Osteocyte (in vitro differentiated cells): ENCODE results near the gene DGKQ. TPM values are rescaled to one million over a fixed set of nuclear protein-coding genes. Genes with fewer than 3 reads are reported as not detected.

Experiments
- DNase-seq: peaks from one replicate; pipeline ENCODE4 v3.0.0; 2021; ENCODE audit warnings: mixed read lengths; ENCODE audit not compliant: unreplicated experiment; ENCODE audit errors: extremely low spot score
- H3K27ac Mint-ChIP-seq: one replicate; pipeline ENCODE4 v1.8.0; 2021; ENCODE audit warnings: mild to moderate bottlenecking, mixed read lengths; ENCODE audit not compliant: unreplicated experiment
- H3K27me3 Mint-ChIP-seq: one replicate; pipeline ENCODE4 v1.8.0; 2021; ENCODE audit warnings: mixed read lengths; ENCODE audit not compliant: unreplicated experiment
- H3K36me3 Mint-ChIP-seq: one replicate; pipeline ENCODE4 v1.8.0; 2021; ENCODE audit warnings: mixed read lengths; ENCODE audit not compliant: unreplicated experiment
- H3K4me1 Mint-ChIP-seq: one replicate; pipeline ENCODE4 v1.8.0; 2021; ENCODE audit warnings: mixed read lengths; ENCODE audit not compliant: unreplicated experiment
- H3K4me3 Mint-ChIP-seq: one replicate; pipeline ENCODE4 v1.8.0; 2021; ENCODE audit warnings: mild to moderate bottlenecking, moderate library complexity, mixed read lengths; ENCODE audit not compliant: unreplicated experiment
- H3K9me3 Mint-ChIP-seq: one replicate; pipeline ENCODE4 v1.8.0; 2021; ENCODE audit warnings: mixed read lengths; ENCODE audit not compliant: unreplicated experiment
- total RNA-seq: library from RNA; stranded (reverse); gene quantifications from 2 replicates; pipeline ENCODE4 v1.2.1, GENCODE V29; 2021
- TF ChIP-seq, protein P1 (sequence below): fragments of 200-600 bp; sonication (generic); IDR thresholded peaks from 2 replicates; pipeline ENCODE4 v1.5.0; 2021; ENCODE audit warnings: antibody characterized with exemption, mild to moderate bottlenecking, moderate library complexity

The DGKQ gene
- total RNA-seq, 1 donor from 2014 or later = 18.5 TPM

GRCh38 chr4:911871-912490 lies 61.4 kb downstream of the DGKQ start:
- no peak for DNase-seq
- TF ChIP-seq, protein P1, sequence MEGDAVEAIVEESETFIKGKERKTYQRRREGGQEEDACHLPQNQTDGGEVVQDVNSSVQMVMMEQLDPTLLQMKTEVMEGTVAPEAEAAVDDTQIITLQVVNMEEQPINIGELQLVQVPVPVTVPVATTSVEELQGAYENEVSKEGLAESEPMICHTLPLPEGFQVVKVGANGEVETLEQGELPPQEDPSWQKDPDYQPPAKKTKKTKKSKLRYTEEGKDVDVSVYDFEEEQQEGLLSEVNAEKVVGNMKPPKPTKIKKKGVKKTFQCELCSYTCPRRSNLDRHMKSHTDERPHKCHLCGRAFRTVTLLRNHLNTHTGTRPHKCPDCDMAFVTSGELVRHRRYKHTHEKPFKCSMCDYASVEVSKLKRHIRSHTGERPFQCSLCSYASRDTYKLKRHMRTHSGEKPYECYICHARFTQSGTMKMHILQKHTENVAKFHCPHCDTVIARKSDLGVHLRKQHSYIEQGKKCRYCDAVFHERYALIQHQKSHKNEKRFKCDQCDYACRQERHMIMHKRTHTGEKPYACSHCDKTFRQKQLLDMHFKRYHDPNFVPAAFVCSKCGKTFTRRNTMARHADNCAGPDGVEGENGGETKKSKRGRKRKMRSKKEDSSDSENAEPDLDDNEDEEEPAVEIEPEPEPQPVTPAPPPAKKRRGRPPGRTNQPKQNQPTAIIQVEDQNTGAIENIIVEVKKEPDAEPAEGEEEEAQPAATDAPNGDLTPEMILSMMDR = no peak
- H3K9me3 Mint-ChIP-seq = no peaks in the 10 kb centered on the region
- H3K4me1 Mint-ChIP-seq = peaks cover 8% of the 10 kb centered on the region
- peaks cover 16% of the 10 kb centered on the region for H3K36me3 Mint-ChIP-seq
- H3K27ac Mint-ChIP-seq = no peak overlapping the region
- H3K4me3 Mint-ChIP-seq = no peak overlapping the region
- H3K27me3 Mint-ChIP-seq = no peaks in the 10 kb centered on the region

GRCh38 chr4:911221-911751 lies 62.1 kb downstream of the DGKQ start:
- no peaks in the 10 kb centered on the region for H3K27me3 Mint-ChIP-seq
- no peak overlapping the region for H3K27ac Mint-ChIP-seq
- peaks cover 8% of the 10 kb centered on the region for H3K4me1 Mint-ChIP-seq
- no peak for DNase-seq
- peaks cover 16% of the 10 kb centered on the region for H3K36me3 Mint-ChIP-seq
- no peaks in the 10 kb centered on the region for H3K9me3 Mint-ChIP-seq
- TF ChIP-seq, protein P1 = no peak
- no peak overlapping the region for H3K4me3 Mint-ChIP-seq

DNA sequence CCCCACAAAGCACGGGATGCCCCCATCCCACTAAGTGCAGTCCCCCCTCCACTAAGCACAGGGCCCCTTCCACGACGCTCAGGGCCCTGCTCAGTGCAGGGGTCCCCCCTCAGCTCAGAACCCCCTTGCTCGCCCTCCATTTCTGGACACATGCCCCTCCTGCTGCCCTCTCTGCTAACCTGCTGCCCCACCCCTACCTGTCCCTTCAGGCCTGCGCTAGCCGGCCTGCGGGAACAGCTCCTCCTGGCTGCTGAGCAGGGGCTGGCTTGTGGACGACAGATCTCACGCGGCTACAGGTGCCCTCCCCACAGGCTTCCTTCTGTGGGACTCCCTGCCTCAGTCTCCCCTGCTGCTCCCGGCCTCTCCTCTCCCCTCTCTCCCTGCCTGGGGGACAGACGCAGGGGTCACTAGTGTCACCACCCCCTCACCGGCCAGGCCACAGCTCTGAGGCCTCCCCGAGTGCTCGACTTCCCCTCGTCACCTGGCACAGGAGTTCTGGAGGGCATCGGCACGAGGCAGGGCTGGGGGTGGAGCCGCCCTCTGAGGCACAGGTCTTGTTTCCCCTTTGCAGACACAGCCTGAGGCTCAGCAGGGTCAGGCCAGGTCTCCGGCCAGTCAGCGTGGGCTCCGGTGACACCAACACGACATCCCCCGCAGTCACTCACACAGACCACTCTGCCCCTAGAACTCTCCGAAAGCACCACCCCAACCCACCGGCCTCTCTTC lies 62.8 kb downstream of the DGKQ start:
- no peak overlapping the region for H3K27ac Mint-ChIP-seq
- TF ChIP-seq, protein P1 = no peak
- H3K9me3 Mint-ChIP-seq = no peaks in the 10 kb centered on the region
- H3K36me3 Mint-ChIP-seq = peaks cover 18% of the 10 kb centered on the region
- no peak overlapping the region for H3K4me3 Mint-ChIP-seq
- no peaks in the 10 kb centered on the region for H3K27me3 Mint-ChIP-seq
- peaks cover 5% of the 10 kb centered on the region for H3K4me1 Mint-ChIP-seq
- DNase-seq = no peak

DNA sequence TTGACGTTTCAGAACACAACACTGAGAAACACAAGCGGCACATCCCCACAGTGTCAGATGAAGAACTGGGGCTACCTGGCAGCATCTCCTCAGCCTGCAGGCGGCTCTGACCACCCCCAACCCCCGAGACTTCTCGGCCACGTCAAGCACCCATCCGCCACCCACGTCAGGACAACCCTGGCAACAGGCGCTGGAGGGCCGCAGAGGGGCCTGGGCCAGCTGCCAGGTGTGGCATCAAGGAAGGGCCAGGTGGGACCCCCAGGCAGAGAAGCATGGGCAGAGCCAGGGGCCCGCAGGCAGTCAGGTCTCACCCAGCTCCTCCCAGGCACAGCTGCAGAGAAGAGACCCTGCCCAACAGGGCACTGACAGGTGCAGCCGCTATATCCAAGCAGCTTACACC lies 63.5 kb downstream of the DGKQ start:
- DNase-seq = no peak
- no peak overlapping the region for H3K27ac Mint-ChIP-seq
- no peaks in the 10 kb centered on the region for H3K27me3 Mint-ChIP-seq
- TF ChIP-seq, protein P1 = no peak
- no peaks in the 10 kb centered on the region for H3K4me1 Mint-ChIP-seq
- H3K9me3 Mint-ChIP-seq = no peaks in the 10 kb centered on the region
- H3K36me3 Mint-ChIP-seq = peaks cover 18% of the 10 kb centered on the region
- no peak overlapping the region for H3K4me3 Mint-ChIP-seq

DNA sequence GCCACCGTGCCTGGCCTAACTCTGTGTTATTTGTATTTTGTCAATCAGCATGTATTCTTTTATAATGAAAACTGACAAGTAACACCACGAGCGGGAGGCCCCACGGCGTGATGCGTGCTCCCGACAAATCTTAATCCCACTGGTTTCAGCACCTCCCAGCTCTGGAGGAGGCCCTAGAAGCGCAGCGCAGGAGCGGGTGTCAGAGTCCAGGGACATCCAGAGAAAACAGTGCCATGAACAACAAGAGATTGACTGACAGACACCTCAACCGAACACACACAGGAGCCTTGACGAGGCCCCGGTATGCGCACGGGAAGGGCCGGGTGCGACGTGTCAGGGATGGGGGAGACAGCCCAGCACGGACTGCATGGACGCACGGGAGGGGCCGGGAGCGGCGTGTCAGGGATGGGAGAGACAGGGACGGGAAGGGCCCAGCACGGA lies 64.2 kb downstream of the DGKQ start:
- H3K27me3 Mint-ChIP-seq = no peaks in the 10 kb centered on the region
- no peak overlapping the region for H3K27ac Mint-ChIP-seq
- H3K9me3 Mint-ChIP-seq = no peaks in the 10 kb centered on the region
- TF ChIP-seq, protein P1 = no peak
- H3K4me1 Mint-ChIP-seq = no peaks in the 10 kb centered on the region
- H3K36me3 Mint-ChIP-seq = peaks cover 18% of the 10 kb centered on the region
- DNase-seq = no peak
- H3K4me3 Mint-ChIP-seq = no peak overlapping the region
